ELF-1 (cell line): ENCODE results near the gene SKOR2.
"Not testable (repeated sequence)": the region's sequence is repeated elsewhere in the genome, so short reads cannot be mapped to it uniquely, and the experiment has no call there.

Experiments used
- DNase-seq: peaks from one replicate; pipeline ENCODE4 v3.0.0-alpha.2; 2016; ENCODE audit warnings: low read depth, low spot score

Gene SKOR2

DNA sequence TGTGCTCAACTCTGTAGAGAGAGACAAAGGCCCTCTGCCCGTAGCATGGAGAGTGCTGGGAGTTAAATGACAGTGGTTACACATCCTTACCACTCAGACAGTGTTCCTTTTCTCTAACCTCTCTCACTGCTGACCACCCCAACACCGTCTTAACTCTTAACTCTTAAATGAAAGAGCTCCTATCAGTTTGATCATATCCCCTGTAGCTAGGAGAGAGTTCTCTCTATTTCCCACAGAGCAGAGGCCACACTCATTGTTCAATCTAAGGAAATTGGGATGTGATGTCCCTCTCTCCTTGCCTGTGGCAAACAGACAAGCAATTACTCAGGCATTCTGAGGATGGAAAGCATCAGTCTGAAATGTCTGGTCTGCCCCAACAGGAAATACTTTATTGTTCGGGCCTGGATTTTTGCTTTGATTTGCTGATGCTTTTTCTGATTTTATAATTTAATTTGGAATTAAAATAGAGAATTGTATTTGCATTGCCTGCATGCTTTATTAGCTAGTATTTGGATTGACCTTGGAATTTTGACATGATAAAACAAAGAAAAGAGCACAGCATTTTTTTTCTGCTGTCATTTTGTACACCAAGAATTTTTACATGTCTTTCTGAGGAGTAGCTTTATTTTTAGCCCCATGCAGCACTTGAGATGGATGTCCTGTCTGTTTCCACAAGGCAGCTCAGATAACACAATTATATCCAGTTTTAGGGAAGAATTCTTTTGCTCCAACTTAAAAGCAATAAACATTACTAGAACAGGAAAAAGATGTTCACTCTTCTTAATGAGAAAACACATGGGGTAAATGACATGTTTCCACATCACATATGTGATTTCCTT is 47.6 kb downstream of the SKOR2 start:
- DNase-seq = peak; percentile 23

DNA sequence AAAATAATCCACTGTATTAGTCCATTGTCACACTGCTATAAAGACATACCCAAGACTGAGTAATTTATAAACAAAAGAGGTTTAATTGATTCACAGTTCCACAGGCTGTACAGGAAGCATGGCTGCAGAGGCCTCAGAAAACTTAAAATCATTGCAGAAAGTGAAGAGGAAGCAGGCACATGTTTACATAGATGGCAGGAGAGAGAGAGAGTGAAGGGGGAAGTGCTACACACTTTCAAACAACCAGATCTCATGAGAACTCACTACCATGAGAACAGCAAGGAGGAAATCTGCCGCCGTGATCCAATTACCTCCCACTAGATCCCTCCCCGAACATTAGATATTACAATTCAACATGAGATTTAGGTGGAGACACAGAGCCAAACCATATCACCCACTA is 55.5 kb downstream of the SKOR2 start:
- DNase-seq = not testable (repeated sequence)

DNA sequence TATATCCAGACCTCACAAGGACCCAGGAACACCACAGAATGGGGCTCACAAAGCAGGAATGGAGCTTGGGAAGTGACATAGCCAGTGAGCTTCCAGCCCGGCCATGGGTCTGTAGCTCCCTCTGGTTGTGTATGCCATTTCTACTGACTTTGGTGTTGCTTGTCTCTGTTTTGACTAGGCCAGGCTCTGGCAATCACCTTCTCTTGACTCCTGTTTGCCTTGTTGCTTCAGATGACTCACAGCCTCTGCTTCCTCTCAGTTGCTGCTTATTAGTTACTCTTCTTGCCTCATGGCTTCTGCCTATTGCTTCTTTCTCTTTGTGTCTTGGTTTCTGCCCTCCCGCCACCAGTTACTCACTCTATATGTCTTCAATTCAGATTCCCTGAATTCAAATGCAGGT is 59.5 kb downstream of the SKOR2 start:
- DNase-seq = no peak

DNA sequence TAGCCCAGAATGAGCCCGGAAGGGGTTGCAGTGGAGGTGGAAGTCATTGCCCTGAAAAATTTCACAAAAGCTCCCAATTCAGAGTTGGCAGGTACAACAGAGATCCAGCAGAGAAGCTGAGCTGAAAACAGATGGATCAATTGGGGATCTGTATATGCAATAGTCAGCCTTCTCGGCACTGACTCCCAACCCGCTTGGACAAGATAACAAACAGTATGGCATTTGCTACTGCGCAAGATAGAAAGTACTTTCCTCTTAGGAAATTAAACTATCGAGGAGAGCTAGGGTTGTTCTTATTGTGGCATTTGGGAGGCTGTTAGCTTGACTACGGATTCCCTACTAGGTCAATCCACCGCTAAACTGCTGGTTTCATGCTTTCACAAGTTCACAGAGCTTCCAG is 63.7 kb downstream of the SKOR2 start:
- no peak for DNase-seq

DNA sequence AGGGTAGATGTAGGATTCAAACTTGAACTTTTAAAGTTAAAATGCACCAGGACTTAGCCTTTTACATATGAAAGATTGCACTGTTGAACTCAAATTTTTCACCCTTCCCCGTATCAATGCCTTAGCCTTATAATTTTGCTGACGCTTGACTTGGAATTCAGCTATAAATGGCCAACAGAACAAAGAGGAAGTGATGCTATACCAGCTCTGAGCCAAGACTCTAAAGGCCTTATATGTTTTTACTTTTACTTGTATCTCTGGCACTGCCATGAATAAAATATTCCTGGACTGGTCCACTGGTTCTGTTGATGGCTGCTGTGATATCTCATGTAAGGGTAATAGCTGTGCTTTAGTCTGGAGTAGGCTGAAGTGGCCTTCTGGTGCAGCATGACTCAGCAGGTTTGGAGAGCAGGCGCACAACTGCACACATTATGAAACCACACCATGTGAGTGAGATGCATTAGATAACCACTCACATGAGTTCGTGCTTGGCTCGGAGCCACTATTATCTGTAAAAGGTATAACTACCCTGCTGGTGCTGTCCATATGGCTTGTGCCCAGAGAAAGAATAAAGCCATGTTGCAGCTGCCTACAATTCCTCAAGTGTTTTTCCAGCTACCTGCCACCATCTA is 66.9 kb downstream of the SKOR2 start:
- no peak for DNase-seq

DNA sequence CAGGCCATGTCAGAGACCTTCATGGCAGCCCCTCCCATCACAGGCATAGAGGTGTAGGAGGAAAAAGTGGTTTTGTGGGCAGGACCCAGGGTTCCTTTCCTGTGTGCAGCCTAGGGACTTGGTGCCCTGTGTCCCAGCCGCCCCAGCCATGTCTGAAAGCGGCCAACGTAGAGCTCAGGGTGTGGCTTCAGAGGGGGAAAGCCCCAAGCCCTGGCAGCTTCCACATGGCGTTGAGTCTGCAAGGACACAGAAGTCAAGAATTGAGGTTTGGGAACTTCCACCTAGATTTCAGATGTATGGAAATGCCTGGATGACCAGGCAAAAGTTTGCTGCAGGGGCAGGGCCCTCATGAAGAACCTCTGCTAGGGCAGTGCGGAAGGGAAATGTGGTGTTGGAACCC is 69.3 kb downstream of the SKOR2 start:
- not testable (repeated sequence) for DNase-seq

DNA sequence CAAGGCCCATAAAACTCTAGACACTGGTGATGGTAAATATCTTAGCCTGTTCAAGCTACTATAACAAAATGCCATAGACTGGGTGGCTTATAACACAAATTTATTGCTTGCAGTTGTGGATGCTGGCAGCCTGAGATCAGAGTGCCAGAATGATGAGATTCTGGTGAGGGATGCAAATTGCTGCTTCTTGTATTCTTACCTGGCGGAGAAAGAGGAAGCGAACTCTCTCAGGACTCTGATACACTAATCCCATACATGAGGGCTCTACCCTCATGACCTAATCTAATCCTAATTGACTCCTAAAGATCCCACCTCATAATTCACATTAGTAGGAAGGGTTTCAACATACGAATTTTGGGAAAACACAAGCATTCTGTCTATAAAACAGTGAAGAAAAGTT is 70.7 kb downstream of the SKOR2 start:
- no peak for DNase-seq

DNA sequence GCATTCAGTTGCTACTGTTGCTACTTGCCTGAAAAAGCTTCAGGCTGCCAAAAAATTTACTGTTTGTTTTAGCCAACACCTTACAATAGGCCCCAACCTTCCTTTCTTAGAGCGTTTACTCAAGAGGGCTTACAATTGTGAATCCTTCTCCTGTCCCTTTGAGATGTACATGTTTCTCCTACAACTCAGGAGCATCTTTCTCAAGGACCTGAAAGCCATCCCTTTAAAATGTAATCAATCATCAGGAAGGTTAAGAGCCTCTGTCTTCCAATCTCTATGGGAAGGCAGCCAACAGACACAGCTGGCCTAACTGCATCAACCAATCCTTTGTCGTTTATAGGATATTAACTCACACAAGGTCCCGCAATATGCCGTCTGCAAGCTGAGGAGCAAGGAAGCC is 71.9 kb downstream of the SKOR2 start:
- DNase-seq = no peak

DNA sequence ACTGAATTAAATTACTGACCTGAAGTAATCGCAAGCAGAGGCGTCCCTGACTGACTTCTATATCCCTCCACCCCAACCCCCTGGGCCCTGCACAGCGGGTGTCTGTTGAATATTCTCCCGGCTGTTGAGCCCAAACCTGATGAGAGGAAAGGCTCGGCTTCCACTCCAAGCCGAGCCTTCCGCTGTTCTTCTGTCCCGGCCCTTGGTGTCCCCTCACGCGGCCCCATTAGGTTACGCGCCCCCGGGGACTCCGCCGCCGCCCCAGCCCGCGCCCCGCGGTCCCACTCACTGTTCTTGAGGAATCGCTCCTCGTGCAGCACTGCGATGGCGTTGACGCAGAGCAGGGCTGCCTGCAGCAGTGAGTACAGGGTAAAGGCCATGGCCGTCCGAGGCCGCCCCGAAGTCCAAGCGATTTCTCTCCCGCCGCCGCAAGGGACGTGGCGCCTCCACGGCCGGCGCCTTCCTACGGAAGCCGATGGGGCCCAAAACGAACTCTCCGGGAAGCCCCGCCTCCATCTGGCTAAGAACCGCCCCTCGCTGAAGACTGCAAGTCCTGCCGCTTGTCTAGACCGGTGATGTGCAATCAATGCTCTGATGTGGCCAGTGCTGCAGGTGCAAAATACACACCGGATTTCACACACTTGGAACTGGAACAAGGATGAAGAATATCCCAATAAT is 75.4 kb downstream of the SKOR2 start, which contains the start of gene IER3IP1:
Gene IER3IP1, minus strand, starts transcription at position 467 of the 678 bp plus-strand sequence. Its CDS starts 87 bp downstream, at position 380.
- peak; percentile 92 for DNase-seq

DNA sequence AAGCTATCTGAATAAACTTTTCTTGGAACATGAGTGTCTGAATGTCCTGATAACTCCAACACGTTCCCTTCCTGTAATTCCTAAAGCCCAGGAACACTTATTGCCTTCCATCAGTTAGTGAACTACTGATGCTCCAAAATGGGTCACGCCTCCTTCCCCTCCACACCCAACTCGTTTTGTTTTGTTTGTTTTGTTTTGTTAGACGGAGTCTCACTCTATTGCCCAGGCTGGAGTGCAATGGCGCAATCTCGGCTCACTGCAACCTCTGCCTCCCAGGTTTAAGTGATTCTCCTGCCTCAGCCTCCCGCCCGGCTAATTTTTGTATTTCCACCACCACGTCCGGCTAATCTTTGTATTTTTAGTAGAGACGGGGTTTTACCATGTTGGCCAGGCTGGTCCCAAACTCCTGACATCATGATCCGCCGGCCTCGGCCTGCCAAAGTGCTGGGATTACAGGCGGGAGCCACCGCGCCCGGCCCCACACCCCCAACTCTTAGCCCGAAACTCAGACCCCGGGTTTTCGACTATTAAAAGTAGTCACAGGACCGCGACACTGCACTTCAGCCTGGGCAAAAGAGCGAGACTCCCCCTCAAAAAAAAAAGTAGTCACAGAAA is 76.1 kb downstream of the SKOR2 start:
- DNase-seq = no peak

DNA sequence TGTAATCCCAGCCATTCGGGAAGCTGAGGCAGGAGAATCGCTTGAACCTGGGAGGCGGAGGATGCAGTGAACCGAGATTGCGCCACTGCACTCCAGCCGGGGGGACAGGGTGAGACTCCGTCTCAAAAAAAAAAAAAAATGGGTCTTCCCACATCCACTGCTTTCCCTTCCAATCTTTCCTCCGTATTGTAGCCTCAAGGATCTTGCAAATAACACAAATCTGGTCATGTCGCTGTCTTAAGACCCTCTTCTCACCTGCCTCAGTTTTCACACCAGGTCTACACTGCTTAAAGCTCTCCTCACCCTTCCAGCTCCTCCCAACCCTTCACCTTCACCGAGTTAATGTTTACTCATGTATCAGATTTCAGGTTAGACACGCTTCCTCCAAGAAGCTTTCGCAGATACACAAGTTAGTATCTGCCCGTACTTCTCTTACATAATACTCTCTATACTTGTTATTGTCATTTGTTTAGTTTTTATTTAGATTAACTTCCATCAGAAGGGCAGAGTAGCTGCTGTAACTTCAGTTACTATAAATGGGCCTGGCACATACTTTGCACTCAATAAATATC is 76.8 kb downstream of the SKOR2 start:
- no peak for DNase-seq

DNA sequence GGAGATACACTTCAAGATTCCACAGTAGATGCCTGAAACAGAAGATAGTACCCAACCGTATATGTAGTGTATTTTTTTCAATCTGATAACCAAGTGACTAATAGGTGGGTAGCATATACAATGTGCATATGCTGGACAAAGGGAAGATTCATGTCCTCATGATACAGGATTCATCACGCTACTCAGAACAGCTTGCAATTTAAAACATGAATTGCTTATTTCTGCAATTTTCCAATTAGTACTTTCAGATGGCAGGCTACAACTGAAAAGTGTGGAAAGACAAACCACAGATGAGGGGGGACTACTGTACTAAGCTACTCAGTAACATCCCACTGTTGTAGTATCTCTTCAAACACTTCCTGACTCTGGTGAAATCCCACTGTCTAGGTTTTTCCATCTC is 79.0 kb downstream of the SKOR2 start:
- DNase-seq = no peak

DNA sequence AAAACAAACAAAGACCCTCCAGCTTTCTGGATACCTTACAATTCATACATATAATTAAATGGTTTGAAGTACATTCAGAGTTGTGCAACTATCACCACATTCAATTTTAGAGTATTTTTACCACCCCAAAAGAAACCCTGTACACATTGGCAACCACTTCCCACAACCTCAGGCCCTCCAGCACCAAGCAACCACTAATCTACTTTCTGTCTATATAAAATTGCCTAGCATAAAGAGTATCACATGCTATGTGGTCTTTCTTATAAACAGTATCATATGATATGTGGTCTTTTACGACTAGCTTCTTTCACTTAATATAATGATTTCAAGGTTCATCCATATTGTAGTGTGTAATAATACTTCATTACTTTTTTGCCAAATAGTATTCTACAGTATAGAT is 82.5 kb downstream of the SKOR2 start:
- no peak for DNase-seq

DNA sequence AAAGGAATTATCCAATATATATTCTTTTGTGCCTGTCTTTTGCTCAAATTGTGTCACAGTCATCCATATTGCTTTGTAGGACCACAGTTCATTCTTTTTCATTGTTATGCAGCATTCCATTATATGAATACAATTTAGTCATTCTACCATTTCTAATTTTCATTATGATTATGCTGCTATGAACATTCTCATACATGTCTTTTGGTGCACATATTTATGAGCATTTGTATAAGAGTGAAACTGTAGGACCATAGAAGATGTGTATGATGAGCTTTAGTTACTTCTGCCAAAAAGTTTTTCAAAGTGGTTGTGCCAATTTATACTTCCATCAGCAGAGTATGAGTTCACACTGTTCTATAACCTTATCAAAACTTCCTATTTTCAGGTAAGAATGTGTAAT is 83.0 kb downstream of the SKOR2 start:
- DNase-seq = no peak

DNA sequence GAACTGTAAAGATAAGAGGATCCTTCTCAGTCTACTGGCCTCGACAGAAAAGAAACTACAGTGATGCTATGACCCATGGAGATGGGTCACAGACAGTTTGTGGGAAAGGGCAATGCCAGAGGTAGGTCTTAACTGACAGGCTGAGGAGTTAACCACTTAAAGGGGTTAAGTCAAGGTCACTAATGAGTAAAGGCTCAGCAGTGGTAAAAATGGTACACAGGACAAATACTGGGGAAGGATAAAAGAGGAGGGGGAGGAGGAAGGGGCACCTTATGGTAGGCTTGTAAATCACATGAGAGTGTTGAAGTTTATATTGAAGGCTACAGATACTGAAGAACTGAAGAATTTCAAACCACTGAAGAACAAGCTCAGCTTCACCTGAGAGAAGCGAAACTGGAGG is 85.2 kb downstream of the SKOR2 start:
- DNase-seq = no peak

DNA sequence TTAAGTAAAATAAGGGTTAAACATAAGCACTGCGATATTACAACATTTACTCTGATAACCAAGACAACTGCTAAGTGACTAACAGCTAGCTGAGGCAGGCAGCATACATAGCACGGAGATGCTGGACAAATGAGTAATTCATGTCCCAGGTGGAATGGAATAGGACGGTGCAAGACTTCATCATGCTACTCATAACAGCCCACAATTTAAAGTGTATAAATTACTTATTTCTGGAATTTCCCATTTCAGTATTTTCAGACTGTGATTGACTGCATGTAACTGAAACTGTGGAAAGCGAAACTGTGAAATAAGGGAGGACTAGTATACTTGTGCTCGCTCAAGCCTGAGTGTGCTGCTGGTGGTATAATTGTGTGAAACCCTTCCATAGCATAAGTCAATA is 88.2 kb downstream of the SKOR2 start:
- DNase-seq = no peak

DNA sequence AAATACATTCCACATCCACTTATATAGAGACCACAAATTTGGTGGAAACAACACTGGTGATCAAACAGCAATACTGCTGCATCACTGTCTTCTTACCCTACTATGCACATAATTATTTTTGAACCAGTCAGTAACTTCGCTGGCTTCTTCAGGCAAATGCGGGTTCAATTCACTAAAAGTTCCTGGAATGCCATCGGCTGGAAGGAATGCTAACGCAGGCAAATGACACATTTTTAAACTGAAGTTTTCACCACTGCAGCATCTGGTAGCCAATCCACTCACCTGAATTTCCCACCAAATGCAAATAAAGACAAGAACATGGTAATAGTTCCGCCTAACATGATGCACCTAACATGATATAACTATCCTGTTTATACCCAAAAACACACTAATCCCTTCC is 91.2 kb downstream of the SKOR2 start:
- no peak for DNase-seq

DNA sequence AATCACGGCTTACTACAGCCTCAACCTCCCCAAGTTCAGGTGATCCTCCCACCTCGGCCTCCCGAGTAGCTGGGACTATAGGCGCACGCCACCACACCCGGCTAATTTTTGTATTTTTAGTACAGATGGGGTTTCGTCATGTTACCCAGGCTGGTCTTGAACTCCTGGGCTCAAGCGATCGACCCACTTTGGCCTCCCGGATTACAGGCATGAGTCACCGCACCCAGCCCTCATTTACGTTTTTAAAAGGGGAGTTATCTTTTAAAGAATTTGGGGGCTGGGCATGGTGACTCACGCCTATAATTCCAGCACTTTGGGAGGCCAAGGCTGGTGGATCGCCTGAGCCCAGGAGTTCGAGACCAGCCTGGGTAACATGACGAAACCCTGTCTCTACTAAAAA is 93.1 kb downstream of the SKOR2 start:
- DNase-seq = peak; percentile 36
